Fibroblast of mammary gland (primary cell): ENCODE data around the gene KCNA2.

ENCODE experiments used
- DNase-seq: peaks from one replicate; pipeline ENCODE4 v3.0.0-alpha.2; 2010; ENCODE audit warnings: low read depth
- H3K4me3 ChIP-seq: 2 replicates; pipeline ENCODE4 v1.5.1; 2011; ENCODE audit warnings: low read depth, mild to moderate bottlenecking, low read length, moderate library complexity; ENCODE audit not compliant: control insufficient read depth
- CTCF ChIP-seq: conservative IDR thresholded peaks from 2 replicates; pipeline ENCODE4 v1.5.1; 2011; ENCODE audit warnings: low read depth, low read length, inconsistent platforms; ENCODE audit not compliant: control insufficient read depth, insufficient read depth

The KCNA2 gene

GRCh38 chr1:110579460-110579859 is 26.7 kb downstream of the KCNA2 start:
- no peak overlapping the region for H3K4me3 ChIP-seq
- TF ChIP-seq CTCF, result no peak

GRCh38 chr1:110576441-110576840 is 29.7 kb downstream of the KCNA2 start:
- DNase-seq, result no peak
- no peak overlapping the region for H3K4me3 ChIP-seq
- TF ChIP-seq CTCF, result no peak

More at GRCh38 chr1:110579460-110579859, 26.7 kb downstream of the KCNA2 start:
- no peak for DNase-seq

GRCh38 chr1:110573314-110573713 is 32.8 kb downstream of the KCNA2 start:
- no peak for TF ChIP-seq CTCF
- no peak overlapping the region for H3K4me3 ChIP-seq
- no peak for DNase-seq

- no peak for DNase-seq
- H3K4me3 ChIP-seq, result no peak overlapping the region
- no peak for TF ChIP-seq CTCF
Observed at GRCh38 chr1:110572751-110573150, 33.4 kb downstream of the KCNA2 start.

GRCh38 chr1:110570901-110571300 is 35.3 kb downstream of the KCNA2 start:
- no peak overlapping the region for H3K4me3 ChIP-seq
- no peak for TF ChIP-seq CTCF
- DNase-seq, result no peak

- no peak for DNase-seq
- no peak overlapping the region for H3K4me3 ChIP-seq
- TF ChIP-seq CTCF, result no peak
Observed at GRCh38 chr1:110570307-110570706, 35.9 kb downstream of the KCNA2 start.

- no peak for DNase-seq
- H3K4me3 ChIP-seq, result no peak overlapping the region
- TF ChIP-seq CTCF, result no peak
Observed at GRCh38 chr1:110566836-110567235, 39.3 kb downstream of the KCNA2 start.
